ENCODE data around the gene CCDC138. TPM values are rescaled to one million over a fixed set of nuclear protein-coding genes. Genes with fewer than 3 reads are reported as not detected.

CCDC138 gene
- total RNA-seq, 4 donors from 2014 or later, result 4.4 to 26.0 (median 9.8) TPM

DNA sequence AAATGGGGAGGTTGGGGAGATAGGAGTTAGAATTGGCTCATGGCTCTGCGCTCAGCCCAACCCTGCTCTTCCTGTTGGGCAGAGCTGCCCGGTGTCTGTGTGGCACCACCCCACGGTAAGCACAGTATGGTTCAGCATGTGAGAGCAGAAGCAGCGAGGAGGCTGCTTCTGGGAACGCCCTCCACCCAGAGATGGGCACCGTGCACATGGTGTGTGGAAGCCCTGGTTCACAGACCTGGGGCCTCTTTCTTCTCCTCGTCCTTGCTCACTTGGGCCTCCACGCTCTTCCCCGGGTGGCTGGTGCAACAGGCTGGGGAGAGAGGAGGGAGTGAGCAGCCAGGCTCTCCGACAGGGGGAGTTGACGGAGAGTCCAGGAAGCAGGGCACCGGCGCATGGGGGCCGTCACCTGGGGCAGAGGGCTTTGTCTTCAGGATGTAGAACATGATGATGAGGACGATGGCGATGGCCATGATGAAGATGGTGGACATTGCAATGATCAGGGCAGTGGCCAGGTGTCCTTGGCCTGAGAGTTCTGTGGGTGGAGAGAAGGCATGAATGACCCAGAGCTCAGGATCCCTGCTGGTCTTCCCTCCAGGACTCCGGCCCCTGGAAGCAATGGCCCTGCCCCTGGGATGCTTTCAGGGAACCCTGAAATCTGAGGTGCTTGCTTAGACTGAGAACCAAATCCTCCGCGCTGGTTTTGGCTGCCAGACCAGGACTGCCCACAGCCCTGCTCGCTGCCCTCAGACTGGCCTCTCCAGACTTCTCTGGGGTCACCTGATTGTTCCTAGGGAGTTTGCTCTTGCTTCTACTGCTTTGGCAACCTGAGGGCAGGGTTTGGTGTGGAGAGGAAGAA is 124.2 kb downstream of the CCDC138 start:
- DNase-seq, result no peak
- Histone ChIP-seq H3K4me1 (no peaks in the 10 kb centered on the region), H3K27ac (no peak overlapping the region), H3K27me3 (no peaks in the 10 kb centered on the region), H3K4me3 (no peak overlapping the region), H3K9me3 (no peaks in the 10 kb centered on the region), H3K36me3 (no peaks in the 10 kb centered on the region)
- intact Hi-C loops (cut with DNase I; ENCODE audit: low total_unique reads), result no loop called here
- TF ChIP-seq, protein P1, sequence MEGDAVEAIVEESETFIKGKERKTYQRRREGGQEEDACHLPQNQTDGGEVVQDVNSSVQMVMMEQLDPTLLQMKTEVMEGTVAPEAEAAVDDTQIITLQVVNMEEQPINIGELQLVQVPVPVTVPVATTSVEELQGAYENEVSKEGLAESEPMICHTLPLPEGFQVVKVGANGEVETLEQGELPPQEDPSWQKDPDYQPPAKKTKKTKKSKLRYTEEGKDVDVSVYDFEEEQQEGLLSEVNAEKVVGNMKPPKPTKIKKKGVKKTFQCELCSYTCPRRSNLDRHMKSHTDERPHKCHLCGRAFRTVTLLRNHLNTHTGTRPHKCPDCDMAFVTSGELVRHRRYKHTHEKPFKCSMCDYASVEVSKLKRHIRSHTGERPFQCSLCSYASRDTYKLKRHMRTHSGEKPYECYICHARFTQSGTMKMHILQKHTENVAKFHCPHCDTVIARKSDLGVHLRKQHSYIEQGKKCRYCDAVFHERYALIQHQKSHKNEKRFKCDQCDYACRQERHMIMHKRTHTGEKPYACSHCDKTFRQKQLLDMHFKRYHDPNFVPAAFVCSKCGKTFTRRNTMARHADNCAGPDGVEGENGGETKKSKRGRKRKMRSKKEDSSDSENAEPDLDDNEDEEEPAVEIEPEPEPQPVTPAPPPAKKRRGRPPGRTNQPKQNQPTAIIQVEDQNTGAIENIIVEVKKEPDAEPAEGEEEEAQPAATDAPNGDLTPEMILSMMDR (IDR thresholded peaks at IDR 0.05), result no peak
- no peak for TF ChIP-seq POLR2A (IDR thresholded peaks at IDR 0.05)

DNA sequence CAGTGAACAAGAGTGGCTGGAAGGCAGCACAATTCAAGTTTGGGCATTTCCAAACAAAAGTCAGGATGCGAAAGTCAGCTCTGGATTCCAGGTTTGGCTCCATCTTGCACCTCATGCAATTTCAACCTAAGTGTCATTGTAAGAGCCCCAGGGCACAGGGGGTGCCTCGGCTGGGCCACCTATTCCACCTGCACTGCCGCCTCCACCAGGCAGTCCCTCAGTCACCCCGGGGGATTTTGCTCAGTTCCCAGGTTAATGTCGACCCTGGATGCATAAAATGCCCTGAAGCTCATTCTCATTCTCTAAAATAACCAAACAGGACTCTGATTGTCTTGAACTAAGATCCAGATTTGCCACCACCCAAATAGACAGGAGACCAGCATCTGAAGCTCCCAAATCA is 124.8 kb downstream of the CCDC138 start:
- intact Hi-C loops (cut with DNase I; ENCODE audit: low total_unique reads), result no loop called here
- Histone ChIP-seq H3K36me3 (no peaks in the 10 kb centered on the region), H3K4me3 (no peak overlapping the region), H3K4me1 (no peaks in the 10 kb centered on the region), H3K9me3 (no peaks in the 10 kb centered on the region), H3K27me3 (no peaks in the 10 kb centered on the region), H3K27ac (no peak overlapping the region)
- TF ChIP-seq, protein P1 (IDR thresholded peaks at IDR 0.05), result no peak
- no peak for TF ChIP-seq POLR2A (IDR thresholded peaks at IDR 0.05)
- DNase-seq, result no peak

DNA sequence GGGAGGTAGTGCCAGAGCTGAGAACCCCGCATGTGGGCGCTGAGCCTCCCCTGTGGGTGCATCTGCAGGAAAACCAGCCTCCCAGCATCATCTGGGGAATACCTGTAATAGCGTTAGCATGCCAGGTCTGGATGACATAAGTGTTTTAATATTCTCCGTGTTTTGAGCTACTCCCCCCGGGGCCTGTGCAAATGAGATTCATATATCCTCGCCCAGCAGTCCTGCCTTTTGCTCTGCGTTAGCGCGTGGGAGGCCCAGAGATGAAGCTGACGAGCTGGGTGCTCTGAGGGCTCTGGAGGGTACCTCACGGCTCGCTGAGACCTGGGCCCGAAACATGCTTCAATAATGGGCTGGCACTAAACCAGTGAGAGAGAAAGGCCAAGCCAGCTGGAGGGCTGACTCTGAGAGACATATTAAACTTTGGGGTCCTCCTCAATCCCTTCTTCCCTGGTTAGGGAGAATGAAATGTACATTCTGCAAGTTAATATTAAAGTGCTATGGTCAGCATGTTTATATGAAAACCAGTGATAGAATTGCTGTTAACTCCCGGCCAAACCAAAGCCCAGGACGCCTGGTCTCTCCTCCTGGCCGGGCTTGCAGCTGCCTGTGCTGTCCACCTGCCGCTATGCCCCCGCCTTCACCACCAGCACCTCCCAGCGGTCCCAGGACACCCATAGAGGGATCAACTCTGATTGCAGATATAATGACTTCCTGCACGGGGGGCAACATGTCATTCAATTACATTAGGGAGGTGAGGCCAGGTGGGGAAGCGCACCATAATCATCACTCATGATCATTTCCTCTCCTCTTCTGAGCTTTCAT is 125.4 kb downstream of the CCDC138 start:
- H3K9me3 ChIP-seq, result no peaks in the 10 kb centered on the region
- DNase-seq, result no peak
- no peak for TF ChIP-seq POLR2A (IDR thresholded peaks at IDR 0.05)
- TF ChIP-seq, protein P1 (IDR thresholded peaks at IDR 0.05), result no peak

DNA sequence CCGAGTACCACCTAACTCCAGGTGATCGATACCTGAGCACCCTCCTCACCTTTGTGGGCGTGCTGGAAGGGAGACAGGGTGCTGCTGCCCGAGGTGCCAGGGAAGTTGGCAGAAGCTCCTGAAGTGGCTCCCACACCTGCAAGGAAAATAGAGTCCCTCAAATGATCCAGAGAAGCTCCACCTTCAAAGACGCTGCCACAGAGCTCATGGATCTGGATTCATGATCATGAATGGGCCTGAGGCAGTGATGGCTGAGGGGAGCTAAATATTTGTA is 126.0 kb downstream of the CCDC138 start:
- H3K4me1 ChIP-seq, result no peaks in the 10 kb centered on the region
- H3K4me3 ChIP-seq, result no peak overlapping the region
- no peak overlapping the region for H3K27ac ChIP-seq
- no peaks in the 10 kb centered on the region for H3K27me3 ChIP-seq
- no peak for DNase-seq
- intact Hi-C loops (cut with DNase I; ENCODE audit: low total_unique reads), result no loop called here
- H3K36me3 ChIP-seq, result no peaks in the 10 kb centered on the region
- H3K9me3 ChIP-seq, result no peaks in the 10 kb centered on the region
- TF ChIP-seq POLR2A (IDR thresholded peaks at IDR 0.05), result no peak
- TF ChIP-seq, protein P1 (IDR thresholded peaks at IDR 0.05), result no peak

More for the DNA sequence above, 125.4 kb downstream of the CCDC138 start:
- H3K4me1 ChIP-seq, result no peaks in the 10 kb centered on the region
- intact Hi-C loops (cut with DNase I; ENCODE audit: low total_unique reads), result no loop called here
- no peak overlapping the region for H3K4me3 ChIP-seq
- H3K27ac ChIP-seq, result no peak overlapping the region
- no peaks in the 10 kb centered on the region for H3K27me3 ChIP-seq
- H3K36me3 ChIP-seq, result no peaks in the 10 kb centered on the region
